Hematopoietic multipotent progenitor cell treated with erythropoietin and hydrocortisone succinate and interleukin-3 and kit ligand, for 8 days (in vitro differentiated cells): Measurements from ENCODE around the gene IL2RA.
A peak's percentile ranks its signal among the peaks of the same experiment; 100 is the strongest.
"Not testable (repeated sequence)": the region's sequence is repeated elsewhere in the genome, so short reads cannot be mapped to it uniquely, and the experiment has no call there.

Experiments used
- DNase-seq: peaks from one replicate; pipeline ENCODE4 v3.0.0-alpha.2; 2015

Gene IL2RA

DNA sequence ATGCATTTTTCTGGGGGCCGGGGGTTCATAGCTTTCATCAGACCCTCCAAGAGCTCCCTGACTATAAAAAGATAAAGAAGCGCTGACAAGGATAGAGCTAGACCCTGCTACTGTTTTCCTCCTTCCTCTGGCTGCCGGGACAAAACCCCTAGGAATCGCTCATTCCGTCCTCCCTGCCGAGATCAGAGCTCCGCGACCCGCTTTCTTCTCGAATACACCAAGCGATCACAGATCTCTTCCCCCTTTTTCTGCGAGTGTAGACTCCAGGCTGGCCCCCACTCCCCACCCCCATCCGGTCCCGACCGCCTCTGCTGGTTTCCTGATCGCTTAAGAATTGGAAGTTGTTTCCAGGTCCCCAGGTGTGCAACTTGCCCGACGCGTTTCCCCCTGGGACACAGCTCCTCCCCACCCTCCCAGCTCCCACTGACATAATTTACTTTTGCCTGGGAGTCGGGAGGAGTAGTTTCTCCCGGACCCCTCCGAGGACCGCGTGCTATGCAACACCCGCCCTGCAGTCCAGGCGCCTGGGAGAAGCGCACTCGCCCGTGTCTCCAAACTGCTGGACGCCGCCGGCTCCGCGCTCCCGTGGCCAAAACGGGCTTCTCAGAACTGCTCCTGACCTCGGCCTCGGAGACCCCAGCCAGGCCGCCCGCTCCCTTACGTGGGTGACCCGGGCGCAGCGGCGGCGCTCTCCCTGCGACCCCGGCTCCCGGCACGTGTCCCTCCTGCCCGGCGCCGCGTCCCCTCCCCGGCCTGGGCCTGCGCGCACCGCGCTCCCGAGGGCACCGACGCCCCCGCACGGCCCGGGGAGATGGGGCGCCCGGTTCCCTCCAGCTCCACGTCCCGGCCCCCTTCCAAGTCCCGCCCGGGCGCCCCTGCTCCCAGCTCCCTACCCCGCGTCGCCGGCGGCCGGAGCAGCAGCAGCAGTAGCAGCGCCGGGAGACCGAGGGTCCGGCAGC is 85.4 kb downstream of the IL2RA start:
- DNase-seq: peak; percentile 54

DNA sequence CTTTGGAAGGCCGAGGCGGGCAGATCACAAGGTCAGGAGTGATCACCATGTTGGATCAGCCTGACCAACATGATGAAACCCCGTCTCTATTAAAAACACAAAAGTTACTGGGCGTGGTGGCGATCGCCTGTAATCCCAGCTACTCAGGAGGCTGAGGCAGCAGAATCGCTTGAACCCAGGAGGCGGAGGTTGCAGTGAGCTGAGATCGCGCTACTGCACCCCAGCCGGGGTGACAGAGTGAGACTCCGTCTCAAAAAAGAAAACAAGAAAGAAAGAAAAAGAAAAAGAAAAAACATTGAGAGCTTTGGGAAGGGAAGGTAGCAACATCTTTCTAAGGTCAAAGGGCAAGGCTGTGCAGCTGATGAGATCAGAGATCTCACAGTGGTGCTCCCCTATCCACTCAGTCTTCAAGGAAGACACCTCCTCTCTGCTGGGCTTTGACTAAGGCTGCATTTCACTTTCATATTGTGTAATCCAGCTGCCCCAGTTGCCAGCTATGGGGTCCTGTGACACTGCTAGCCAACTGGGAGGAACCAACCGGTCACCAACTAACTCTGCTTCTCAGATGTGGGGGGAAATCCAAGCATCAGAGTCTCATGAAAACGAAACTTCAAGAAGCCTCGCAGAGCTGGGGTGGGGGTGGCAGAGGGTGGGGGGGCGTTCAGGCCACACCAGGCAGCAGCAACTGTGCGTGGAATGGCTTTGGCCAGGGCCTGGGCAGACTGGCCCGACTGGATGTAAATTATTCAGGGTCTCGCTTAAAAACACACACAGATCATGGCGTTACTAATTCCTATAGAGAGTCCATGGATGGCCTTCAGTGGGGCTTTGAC is 86.3 kb downstream of the IL2RA start:
- DNase-seq: peak; percentile 78

DNA sequence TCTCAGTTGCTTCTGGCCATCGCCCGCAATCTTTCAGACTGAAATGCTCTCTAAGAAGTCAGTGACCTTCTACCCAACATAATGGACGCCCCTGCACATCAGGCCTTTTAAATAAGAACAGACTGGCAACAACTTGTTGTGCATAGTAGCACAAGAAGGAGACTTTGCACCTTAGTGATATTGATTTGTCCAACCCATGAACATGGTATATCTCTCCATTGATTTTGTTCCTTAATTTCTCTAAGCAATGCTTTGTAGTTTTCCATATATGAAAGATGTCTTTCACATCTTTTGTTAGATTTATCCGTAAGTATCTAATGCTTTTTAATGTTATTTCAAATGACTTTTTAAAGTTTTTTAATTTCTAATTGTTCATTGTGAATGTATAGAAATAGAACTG is 89.1 kb downstream of the IL2RA start:
- DNase-seq: no peak

DNA sequence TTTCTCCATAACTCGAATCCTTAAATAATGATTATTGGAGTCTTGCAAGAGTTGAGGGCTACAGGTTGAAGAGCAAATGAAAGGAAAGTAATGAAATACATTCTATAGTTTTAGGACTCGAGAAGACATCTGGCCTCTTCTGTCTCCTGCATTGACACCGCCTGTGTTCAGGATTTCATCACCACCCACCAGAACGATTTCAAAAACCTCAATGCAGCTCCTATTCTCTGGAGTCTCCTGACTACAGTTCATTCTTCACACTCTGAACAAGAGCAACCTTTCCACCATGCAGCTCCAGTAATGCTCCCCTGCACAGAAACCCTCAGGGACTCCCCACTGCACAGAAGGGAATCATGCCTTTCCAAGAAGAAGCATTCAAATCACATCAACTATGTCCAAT is 90.3 kb downstream of the IL2RA start:
- no peak for DNase-seq

DNA sequence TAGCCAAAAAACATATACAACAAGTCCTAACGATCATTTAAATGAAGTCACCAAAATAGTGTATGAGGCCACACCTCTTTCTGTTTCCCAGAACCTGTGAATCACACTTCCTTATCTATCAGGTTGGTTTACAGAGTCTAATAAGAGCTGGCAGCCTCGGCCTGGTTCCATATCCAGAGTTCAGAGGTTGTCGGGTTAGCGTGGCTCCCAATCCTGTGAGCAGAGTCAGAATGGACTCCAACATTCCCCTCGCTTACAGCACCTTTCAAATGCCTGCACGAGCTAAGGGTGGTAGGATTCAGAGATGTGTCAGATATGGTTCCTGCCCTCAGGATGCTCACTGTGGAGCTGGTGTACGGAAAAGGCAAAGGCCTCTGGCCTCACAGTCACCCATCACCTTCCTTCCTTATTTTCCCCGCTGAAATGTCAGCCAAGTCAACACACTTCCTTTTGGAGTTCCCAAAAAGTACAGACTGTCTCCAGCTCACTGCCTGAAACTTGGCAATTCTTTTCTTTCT is 90.8 kb downstream of the IL2RA start:
- peak; percentile 93 for DNase-seq

DNA sequence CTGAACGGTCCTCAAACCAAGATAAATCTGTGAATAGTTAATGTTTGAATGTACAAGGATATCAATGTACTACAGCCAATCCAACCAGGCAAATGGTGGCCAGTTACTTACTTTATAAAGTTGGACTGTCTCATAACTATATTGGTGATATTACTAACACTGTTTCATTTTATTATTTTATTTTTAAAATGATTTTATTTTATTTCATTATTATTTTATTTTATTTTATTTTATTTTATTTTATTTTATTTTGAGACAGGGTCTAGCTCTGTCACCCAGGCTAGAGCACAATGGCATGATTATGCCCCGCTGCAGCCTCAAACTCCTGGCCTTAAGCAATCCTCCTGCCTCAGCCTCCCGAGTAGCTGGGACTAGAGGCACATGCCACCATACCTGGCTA is 91.6 kb downstream of the IL2RA start:
- no peak for DNase-seq

DNA sequence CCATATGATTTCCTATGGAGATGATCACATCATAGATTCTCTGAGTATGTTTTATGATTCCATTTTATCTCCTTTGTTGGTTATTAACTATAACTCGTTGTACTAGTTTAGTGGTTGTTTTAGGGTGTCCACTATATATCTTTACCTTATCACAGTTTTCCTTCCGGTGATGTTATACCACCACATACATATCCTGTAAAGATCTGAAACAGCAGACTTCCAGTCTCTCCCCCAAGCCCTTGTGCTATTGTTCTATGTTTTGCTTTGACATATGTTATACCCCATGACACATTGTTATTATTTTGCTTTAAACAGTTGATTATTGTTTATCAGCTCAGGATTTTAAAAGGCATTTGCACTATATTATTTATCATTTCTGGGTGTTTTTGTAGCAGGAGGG is 92.1 kb downstream of the IL2RA start:
- DNase-seq: no peak

DNA sequence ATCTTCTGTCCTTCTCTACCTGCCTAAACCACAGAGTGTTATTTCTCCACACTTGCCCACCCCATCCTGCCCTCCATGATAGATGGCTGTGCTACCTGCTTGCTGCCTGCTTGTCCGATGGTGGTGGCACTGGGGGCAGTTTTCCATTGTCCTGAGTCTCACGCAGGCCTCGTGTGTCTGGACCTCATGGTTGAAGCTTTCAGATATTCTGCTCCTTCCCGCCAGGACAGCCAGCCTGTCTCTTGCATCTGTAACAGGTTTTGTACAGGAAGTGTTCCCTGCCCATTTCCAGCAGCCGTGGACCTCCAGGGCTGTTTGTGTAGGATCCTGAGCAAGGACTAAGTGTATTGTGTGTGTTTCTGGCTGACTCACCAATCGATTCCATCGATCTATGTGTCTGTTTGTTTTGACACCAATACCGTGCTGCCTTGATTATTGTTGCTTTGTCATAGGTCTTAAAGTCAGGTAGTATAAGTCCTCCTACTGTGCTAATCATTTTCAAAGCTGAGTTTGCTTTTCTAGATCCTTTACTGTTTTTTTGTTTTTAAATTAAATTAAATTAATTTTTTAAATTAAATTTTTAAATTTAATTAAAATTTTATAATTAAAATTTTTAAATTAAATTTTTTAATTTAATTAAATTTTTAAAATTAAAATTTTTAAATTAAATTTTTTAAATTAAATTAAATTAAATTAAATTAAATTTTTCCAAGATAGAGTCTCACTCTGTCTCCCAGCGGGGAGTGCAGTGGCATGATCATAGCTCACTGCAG is 93.3 kb downstream of the IL2RA start:
- no peak for DNase-seq

DNA sequence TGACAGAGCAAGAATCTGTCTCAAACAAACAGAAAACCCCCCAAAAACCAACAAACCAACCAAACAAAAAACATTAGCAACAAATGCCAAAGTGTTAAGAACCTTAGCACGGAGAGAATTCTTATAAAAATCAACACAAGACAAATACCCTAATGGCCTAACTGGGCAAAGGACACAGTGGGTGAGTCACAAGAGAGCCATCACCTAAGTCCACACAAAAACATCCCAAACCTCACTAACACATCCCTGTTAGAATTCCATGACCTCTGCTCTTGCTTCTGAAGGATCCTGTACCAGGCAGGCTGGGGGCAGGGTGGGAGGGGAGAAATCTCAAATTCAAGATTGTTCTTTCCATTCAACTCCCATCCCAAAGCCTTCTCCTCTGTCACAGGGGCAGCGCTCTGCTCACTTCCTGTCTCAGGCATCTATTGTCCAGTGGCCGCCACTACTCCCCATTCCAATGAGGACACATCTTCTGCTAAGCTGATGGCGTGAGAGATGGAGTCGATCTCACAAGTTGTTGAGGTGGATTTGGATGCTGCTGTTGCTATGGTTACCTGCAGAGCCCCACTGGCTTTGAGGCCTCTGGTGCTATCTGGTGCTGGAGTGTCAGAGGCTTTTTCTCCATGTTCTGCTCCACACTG is 94.0 kb downstream of the IL2RA start:
- DNase-seq: no peak

DNA sequence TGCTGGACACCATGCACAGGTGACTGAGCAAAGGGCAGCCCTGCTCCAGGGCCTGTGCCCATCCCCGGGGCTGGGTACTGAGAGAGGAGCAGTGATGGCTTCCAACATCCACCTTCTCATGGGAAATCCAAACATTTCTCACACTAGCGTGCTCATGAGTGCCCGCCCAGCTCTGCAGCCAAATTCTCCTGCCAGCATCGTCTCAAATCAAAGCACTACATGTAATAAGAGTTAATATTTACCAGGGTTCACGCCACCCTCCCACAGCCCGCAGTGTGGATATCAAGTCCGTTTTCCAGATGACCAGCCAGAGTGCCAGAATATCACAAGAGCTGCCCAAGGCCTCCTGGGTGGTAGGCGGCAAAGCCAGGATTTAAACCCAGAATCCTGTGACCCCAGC is 96.9 kb downstream of the IL2RA start:
- DNase-seq: no peak

DNA sequence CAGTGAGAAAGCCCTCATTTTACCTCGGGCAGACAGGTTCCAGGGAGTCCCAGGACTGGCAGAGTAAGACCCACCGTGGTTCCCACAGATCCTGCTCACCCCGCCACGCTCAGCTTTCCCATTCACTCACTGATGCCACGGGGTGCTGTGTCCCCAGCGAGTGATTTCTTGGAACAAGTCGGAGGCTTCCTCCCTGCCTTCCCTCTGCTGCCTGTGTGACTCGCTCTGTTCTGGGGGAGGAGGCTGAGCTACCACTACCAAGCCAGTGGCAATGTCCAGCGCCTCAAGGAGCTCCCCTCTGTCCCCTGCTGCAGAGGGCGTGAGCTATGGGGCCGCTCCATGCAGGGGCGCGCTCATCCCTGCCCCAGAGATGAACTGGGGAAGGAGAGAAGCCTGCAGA is 97.4 kb downstream of the IL2RA start:
- no peak for DNase-seq

DNA sequence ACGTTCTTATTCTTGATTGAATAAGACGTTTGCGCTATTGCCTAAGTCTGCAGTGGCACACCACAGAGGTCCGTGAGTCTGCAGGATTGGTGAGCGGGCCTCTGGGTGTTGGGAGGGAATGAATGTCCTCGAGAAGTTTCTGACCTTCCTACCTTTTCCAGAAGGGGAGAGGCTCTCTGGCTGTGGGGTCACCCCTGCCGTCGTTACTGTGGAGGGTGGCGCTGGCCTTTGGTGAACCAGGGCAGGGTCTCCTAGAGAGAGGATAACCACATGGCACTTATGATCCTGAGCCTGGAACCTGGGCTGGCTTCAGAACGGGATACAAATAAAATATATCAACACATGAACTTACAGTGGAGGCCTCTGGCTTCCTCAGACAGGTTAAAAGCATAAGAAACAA is 98.6 kb downstream of the IL2RA start:
- DNase-seq: no peak

DNA sequence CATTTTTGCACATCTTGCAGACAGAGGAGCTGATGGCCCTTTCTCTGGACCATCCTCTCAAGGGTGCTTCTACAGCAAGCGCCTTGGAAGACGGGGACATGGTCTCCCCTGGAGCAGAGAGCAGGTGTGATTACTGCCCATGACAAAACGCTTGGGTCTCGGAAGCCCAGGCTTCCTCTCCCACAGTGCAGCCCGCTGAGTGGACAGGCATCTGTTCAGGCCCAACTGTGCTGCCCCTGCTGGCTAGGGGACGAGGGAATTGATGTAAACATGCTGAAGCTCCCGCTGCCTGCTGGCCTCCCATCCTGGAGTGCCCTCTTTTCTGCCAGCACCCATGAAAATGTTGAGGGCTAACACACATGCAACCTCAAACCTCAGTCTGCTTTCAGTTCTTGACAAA is 99.1 kb downstream of the IL2RA start:
- no peak for DNase-seq

DNA sequence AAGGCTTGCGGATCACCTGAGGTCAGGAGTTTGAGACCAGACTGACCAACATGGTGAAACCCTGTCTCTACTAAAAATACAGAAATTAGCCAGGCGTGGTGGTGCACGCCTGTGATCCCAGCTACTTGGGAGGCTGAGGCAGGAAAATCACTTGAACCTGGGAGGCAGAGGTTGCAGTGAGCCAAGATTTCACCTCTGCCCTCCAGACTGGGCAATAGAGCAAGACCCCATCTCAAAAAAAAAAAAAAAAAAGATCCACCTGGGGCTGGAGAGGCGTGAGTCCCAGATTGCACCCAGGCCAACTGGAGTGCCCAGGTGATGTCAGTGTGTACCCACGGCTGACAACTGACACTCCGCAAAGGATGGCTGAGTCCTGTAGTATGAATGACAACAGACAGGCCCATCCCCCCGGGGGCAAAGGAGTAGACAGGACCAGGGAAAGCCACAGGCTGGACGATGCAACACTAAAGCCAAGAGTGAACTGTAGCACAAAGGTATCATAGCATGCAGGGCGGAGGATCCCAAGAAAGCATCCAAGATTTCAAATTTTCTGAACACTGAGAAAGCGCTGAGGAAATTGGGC is 99.7 kb downstream of the IL2RA start:
- not testable (repeated sequence) for DNase-seq

DNA sequence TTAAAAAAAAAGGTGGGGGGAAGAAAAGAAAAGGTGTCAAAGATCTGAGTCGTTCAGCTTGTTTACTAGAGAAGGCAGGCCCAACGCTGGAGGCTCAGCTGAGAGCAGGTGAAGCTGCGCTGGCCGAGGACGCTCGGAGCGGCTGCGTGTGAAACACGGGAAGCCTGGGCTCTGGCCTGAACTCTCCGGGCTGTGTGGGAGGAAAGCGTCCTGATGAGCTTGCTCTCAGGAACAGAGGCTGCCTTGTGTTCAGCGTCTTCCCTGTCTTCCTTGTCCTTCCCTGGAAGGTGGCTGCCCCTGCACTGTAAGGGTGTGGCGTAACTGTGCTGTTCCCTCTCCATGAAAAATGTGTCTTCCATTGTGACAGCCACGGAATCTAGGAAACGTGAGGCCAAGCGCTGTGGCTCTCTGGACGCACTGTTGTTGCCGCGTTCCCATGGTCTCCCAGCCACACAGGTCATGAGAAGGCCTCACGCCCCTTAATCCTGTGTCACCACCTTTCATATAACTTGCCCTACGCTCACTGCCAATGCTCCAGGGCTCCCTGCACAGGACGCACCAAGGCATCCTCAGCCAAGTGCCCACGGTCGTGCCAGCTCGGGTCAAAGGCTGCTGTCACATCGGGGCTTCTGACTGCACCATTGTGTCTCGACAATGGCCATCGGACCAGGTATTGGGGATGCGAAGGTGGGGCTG is 100.6 kb downstream of the IL2RA start:
- no peak for DNase-seq

DNA sequence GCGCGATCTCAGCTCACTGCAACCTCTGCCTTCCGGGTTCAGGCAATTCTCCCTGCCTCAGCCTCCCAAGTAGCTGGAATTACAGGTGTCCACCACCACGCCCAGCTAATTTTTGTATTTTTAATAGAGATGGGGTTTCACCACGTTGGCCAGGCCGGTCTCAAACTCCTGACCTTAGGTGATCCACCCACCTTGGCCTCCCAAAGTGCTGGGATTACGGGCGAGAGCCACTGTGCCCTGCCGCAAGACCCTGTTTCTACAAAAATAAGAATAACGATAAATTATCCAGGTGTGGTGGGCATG is 101.2 kb downstream of the IL2RA start:
- DNase-seq: not testable (repeated sequence)
